Measurements from ENCODE around the gene STK39.

GRCh38 chr2:168190590-168191336 lies 56.6 kb downstream of the STK39 start:
- TF ChIP-seq CTCF (IDR thresholded peaks at IDR 0.05; ENCODE audit: low read depth, low read length, poor library complexity, severe bottlenecking) (no peak), EZH2phosphoT487 (IDR thresholded peaks at IDR 0.05; ENCODE audit: borderline replicate concordance, low read length) (no peak)
